ENCODE data around the gene TRIM28.

GRCh38 chr19:58515259-58515658 lies 28.6 kb upstream of the TRIM28 start:
- TF ChIP-seq POLR2AphosphoS5 (IDR thresholded peaks at IDR 0.05; ENCODE audit: low read depth, low read length) (0 out of 2 replicates have a peak, but pooled peaks have one; percentile 10), CTCF (IDR thresholded peaks at IDR 0.05 in 2 of 3, conservative IDR thresholded peaks at IDR 0.05 in 1 of 3; ENCODE audit: borderline replicate concordance in 1 of 3, insufficient read depth in 1 of 3, low read depth in 2 of 3, low read length in 2 of 3) (no peak), POLR2A (IDR thresholded peaks at IDR 0.05; ENCODE audit: borderline replicate concordance, extremely low read depth, insufficient read depth, insufficient read length) (no peak), CEBPB (IDR thresholded peaks at IDR 0.05; ENCODE audit: low read depth) (no peak), EZH2 (IDR thresholded peaks at IDR 0.05) (no peak), EZH2phosphoT487 (IDR thresholded peaks at IDR 0.05; ENCODE audit: borderline replicate concordance) (no peak), ZNF274 (IDR thresholded peaks at IDR 0.05; ENCODE audit: low read depth, low read length) (no peak), SIN3A (IDR thresholded peaks at IDR 0.05; ENCODE audit: low read depth) (no peak), TCF7L2 (IDR thresholded peaks at IDR 0.05; ENCODE audit: borderline replicate concordance, extremely low read depth, insufficient read depth, insufficient read length) (no peak)

Measured in HCT116 (cell line).